Measurements from ENCODE around the gene DHRSX.
"Not testable (repeated sequence)": the region's sequence is repeated elsewhere in the genome, so short reads cannot be mapped to it uniquely, and the experiment has no call there.

Gene DHRSX

DNA sequence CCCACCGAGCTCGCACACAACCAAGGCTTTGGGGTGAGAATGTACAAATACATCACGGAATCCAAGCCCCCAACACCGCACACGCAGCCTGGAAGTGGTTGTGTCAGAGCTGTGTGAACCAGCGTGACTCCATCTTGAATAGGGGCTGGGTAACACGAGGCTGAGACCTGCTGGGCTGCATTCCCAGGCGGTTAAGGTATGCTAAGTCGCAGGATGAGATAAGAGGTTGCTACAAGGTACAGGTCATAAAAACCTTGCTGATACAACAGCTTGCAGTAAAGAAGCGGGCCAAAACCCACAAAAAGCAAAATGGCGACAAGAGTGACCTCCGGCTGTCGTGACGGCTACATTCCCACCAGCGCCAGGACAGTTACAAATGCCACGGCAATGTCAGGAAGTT is 258.4 kb downstream of the DHRSX start:
- DNase-seq, result no peak

DNA sequence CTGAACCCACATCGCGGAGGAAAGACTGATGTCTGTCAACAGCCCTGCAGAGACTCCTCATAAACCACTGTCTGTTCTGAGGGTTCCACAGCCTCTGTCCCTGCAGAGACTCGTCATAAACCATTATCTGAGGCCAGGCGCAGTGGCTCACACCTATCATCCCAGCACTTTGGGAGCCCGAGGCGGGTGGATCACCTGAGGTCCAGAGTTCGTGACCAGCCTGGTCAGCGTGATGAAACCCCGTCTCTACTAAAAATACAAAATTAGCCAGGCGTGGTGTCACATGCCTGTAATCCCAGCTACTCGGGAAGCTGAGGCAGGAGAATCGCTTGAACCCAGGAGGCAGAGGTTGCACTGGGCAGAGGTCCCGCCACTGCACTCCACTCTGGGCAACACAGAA is 259.3 kb downstream of the DHRSX start:
- DNase-seq, result not testable (repeated sequence)

DNA sequence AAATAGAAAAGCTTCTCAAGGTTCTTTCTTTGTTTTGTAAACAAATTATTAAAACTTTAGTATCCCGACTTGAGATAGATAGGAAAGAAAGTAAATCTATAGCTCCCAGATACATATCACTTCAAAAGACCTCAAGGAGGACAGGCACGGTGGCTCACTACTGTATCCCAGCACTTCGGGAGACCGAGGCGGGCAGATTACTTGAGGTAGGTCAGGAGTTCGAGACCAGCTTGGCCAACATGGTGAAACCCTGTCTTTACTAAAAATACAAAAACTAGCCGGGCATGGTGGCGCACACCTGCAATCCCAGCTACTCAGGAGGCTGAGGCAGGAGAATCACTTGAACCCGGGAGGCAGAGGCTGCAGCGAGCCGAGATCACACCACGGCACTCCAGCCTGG is 260.0 kb downstream of the DHRSX start:
- not testable (repeated sequence) for DNase-seq

DNA sequence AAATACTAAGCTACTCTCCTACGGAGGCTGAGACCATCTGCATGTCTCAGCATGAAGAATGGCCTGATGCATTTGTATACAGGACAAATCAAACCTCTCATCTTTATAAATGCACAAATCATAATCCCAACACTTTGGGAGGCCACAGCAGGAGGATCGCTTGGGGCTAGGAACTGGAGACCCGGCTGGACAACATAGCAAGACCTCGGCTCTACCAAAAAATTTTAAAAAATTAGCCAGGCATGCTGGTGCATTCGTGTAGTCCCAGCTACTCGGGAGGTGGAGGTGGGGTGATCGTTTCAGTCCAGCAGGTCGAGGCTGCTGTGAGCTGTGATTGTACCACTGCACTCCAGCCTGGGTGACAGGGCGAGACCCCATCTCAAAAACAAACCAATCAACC is 262.8 kb downstream of the DHRSX start:
- no peak for DNase-seq

DNA sequence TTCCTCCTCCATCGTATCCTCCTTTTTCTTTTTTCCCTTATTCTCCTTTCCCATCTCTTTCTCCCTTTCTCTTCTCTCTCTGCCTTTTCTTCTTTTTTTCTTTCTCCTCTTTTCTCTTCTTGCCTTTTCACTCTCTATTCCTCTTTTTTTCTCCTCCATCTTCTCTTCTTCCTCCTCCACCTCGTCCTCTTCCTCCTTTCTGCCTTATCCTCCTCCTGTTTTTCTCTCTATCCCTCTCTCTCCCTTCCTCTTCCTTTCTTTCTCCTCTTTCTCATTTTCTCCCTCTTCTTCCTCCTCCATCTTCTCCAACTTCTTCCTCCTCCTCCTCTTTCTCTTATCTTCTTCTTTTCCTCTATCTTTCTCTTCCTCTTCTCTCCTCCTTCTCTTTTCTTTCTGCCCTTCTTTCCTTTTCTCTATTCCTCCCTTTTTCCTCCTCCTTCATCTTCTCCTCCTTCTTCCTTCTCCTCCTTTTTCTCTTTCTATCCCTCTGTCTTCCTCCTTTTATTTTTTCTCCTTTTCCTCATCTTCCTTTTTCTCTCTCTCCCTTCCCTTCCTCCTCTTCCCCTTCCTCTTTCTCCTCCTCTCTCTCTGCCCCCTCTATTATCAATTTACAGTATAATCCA is 269.1 kb downstream of the DHRSX start:
- DNase-seq, result no peak

DNA sequence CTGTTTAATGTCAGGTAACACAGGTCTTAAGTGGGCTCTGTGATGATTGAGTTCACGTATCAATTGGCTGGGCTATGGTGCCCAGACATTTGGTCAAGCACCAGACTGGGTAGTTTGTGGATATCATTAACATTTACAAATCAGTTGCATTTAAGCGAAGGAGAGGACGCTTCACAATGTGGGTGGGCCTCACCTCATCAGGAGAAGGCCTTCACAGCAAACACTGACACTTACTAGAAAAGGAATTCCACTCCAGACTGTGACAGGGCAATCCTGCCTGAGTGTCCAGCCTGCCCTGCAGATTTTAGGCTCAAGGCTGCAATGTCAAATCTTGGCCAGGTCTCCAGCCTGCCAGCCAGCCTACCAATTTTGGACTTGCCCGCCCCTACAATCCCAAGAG is 270.3 kb downstream of the DHRSX start:
- no peak for DNase-seq

DNA sequence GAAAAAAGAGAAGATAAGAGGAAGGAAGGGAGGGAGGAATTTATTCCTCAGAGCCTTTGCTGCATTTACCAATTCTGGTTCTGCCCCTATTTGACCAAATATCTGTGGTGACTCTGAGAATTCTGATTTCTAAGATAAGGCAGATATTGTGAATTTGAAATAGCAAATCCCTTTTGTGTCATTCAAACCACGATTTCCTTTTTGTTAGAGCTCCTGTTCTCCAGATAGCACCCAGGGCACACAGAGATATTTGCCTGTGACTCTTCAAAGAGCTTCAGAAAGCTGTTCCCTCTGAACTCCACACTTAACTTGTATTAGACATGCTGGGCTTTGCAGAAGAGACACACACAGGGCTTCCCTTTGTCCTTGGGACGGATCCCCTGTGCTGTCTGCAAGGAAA is 272.2 kb downstream of the DHRSX start:
- DNase-seq, result no peak

DNA sequence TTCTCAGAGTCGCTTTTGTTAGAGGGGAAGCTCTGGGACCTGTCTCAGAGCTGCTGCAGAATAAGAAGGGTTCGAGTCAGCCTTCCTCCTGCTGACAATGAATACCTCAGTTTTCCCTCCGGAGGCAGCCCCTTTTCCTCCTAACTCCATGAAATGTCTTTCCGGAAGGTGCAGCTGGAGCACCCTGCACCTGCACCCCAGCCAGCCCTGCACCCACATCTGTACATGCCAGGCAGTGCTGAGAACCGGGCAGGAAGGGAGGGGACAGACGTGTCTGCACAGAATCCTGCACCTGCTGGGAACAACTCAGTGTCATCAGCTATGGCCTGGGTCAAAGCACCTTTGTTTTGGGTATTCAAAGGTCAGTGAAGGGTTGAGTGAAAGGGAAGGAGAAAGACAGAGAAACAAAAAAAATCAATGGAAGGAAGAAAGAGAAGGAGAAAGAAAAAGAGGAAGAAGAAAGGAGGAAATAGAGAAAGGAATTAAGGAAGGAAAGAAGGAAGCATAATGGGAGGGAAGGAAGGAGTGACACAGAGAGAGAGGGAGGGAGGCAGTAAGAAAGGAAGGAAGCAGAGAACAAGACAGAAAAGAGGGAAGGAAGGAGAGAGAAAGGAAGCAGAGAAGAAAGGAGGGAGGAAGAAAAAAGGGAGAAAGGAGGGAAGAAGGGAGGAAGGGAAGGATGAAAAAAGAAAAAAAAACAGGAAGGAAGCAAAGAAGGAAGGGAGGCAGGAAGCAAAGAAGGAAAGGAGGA is 273.7 kb downstream of the DHRSX start:
- DNase-seq, result no peak

DNA sequence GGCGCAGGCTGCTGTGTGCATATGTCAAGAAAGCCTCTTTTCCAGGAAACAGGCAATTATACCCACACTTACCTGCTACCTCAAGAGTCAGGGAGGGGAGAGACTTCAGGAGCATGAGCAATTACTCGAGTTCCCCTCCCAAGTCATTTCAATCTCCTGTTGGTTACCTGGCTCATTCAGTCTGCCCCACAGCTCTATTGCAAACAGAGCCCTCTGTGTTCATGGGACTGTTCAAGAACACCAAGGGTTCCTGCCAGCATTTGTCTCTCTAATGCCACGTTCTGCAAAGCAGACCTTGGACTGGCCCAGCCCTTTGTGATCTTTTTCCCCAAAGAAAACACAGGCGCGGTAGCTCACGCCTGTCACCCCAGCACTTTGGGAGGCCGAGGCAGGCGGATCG is 274.6 kb downstream of the DHRSX start:
- no peak for DNase-seq

DNA sequence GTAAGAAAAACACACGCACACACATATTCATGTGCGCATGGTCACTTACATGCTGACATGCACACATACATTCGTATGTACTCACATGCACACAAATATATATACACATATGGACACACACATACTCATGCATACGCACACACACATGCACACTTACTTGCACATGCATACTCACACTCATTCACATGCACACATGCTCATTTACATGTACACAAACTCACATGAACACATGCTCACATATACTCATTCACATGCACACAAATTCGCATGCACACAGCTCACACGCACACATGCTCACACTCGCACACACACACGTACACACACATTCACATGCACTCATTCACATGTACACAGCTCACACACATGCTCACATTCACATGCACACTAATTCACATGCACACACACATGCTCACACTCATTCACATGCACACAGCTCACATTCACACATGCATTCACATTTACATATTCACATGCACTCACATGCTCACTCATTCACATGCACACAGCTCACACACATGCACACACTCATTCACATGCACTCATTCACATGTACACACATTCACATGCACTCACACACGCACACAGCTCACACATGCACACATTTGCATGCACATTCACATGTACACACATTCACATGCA is 276.1 kb downstream of the DHRSX start:
- DNase-seq, result no peak

DNA sequence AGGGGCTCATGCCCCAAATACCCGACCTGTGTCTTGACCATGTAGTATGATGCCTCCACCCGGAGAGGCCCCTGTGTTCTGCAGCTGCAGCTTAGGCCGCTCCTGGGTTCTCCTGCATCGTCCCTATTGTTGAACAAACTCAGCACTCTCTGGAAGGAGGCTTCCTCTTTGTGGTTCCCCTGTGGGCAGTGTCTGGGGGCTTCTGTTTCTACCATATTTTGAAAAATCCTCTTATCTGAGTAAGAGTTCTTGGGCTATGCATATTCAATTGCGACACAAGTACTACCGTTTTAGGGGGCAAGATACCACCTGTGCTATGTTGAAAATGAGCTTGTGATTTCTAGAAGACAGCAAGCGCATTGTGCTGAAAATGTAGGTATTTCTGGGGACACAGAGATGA is 276.6 kb downstream of the DHRSX start:
- no peak for DNase-seq

DNA sequence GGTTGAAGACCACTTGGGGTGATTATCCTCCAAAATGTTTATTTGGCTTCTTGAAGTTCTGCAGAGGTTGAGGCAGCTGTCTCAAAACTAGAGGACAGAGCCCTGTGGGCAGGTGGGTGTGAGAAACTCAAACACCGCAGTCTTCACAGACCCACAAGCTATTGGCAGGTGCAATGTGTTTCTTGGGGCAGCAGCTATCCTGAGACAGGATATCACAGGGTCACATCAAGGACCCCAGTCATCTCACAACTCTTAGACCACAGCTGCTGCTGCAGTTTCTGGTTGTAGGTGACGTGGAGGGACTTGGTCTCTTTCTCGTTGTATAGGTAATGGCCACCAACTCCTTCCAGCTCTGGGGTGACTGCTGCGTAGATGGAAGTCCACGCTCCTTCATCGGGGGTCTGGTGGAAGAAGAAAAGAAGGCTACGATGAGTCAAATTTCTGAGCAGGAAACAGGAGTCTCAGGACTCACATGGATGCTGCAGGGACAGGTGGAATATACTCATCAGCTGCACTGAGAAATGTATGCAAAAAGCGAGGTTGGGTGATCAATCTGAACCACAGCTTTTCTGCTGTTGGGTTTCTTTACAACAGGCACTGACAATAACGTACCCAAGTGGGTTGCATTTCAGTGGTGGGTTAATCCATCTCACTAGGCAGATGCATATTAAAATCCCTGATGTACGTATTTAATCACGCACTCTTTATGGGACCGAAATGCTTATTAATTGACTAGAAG is 279.8 kb downstream of the DHRSX start:
- DNase-seq, result no peak

DNA sequence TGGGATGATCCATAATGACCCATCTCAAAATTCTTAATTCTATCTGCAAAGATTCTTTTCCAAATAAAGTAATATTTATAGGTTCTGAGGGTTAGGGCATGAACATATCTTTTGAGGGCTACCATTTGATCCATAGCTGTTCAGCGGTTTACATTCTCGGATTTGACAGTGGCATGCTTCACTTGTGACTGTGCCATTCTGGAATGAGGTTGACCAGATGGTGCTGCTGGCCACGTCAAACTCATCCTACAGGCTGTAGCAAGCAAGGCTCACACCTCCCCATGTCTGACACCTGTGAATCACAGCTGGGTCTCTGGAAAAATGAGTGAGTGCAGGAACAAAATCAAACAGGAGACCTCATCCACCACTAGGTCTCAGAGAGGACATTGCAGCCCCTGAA is 280.5 kb downstream of the DHRSX start:
- DNase-seq, result no peak

DNA sequence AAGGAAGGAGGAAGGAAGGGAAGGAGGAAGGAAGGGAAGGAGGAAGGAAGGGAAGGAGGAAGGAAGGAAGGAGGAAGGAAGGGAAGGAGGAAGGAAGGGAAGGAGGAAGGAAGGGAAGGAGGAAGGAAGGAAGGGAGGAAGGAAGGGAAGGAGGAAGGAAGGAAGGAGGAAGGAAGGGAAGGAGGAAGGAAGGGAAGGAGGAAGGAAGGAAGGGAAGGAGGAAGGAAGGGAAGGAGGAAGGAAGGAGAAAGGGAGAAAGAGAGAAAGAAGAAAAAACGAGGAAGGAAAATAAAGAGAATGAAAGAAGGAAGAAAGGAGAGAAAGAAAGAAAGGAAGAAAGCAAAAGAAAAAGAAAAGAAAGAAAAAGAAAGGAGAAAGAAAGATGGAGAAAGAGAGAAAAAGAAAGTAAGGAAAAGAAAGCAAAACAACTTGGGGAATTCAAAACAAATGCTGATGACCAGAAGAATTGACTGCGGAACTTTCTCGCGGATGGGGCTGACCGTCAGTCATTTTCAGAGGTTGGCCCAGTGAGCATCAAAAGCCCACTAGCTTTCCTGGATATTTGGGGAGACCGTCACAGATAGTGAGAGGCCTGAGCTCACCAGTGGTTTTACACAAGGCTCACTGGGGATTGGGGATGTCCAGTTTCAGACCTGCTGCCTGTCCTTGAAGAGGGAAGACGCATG is 286.5 kb downstream of the DHRSX start:
- DNase-seq, result not testable (repeated sequence)

DNA sequence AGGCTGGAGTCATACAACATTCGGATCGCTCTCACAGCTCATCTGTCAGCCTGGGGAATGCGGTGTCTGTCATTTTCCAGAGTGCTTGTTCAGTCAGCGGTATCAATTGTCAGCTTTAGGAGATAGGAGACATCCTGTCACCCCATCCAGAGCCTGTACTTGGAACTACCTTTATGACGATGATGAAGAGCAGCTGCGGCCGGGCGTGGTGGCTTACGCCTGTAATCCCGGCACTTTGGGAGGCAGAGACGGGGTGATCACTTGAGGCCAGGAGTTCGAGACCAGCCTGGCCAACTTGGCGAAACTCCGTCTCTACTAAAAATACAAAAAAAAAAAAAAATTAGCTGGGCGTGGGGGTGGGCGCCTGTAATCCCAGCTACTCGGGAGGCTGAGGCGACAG is 289.1 kb downstream of the DHRSX start:
- not testable (repeated sequence) for DNase-seq

DNA sequence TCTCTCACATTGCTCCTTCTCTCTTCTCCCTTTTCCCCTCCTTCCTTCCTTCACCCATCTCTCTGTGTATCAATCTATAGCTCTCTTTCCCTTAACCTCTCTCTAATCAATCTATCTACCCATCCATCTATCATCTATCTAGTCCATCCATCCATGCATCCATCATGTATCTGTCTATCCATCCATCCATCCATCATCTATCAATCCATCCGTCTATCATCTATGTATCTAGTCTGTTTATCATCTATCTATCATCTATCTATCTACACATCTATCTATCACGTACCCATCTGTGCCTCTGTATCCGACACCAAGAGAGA is 307.5 kb downstream of the DHRSX start:
- no peak for DNase-seq

DNA sequence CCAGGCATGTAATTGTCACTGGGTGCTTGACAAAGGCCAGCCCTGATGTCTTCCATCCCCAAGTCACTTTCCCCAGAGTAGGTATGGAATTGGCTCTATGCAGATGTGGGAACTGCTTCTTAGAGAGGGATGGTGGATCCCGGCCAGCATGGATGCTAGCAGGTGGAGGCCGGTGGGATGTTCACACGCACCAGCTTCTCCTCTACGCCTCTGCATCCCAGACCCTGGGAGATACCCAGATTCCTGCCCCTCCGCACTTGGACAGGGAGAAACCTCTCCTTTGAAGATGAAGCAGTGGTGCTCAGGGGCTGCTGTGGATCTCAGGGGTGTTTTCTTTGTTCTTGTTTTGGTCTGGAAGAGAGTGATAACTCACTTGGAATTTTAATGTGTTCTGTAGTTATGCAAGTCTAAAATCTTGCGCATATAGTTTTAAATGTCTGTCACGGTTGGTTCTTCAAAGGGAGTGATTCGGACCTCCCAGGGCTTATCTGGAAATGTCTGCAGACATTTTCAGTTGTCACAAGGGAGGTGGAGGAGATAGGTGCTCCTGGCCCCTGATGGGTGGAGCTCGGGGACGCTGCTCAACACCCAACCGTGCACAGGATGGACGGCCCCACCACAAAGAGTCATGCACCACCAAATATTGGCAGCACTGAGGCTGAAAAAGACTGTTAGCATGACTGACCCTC is 308.0 kb downstream of the DHRSX start:
- DNase-seq, result no peak

DNA sequence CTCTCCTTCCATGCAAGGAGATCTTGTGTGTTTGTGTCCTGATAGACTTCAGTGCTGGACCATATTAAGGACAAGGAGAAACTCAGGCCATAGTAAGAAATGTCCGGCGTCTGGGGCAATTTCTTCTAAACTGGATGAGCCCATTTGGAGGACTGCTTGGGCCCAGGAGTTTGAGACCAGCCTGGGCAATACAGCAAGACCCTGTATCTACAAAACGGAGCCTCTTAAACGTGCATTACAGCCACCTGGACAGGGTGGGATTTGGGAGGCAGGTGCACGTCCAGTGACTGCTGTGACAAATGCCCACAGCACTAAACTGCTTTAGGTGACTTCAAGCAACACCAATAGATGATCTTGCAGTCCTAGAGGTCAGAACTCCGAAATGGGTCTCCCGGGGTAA is 311.9 kb downstream of the DHRSX start:
- DNase-seq, result no peak

DNA sequence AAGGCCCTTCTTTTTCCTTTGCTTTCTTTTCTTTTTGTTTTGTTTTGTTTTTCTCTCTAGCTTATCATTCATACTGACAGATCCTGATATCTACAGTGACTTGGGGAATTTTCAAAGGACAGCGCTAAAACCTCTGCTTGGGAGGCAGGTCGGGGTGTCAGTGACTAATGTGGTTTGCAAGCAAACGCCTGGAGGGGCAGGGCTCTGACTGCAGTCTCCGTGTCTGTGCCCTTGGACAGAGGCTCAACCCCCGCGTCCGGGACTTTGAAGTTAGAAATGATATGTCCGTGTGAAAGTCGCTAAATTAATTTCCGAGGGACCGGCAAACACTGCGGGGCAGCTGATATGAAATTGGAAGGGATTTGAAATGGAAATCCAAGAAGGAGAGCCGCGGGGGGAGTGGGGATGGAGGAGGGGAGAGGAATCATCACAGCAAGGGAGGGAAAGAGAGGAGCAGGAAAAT is 312.4 kb downstream of the DHRSX start:
- no peak for DNase-seq

DNA sequence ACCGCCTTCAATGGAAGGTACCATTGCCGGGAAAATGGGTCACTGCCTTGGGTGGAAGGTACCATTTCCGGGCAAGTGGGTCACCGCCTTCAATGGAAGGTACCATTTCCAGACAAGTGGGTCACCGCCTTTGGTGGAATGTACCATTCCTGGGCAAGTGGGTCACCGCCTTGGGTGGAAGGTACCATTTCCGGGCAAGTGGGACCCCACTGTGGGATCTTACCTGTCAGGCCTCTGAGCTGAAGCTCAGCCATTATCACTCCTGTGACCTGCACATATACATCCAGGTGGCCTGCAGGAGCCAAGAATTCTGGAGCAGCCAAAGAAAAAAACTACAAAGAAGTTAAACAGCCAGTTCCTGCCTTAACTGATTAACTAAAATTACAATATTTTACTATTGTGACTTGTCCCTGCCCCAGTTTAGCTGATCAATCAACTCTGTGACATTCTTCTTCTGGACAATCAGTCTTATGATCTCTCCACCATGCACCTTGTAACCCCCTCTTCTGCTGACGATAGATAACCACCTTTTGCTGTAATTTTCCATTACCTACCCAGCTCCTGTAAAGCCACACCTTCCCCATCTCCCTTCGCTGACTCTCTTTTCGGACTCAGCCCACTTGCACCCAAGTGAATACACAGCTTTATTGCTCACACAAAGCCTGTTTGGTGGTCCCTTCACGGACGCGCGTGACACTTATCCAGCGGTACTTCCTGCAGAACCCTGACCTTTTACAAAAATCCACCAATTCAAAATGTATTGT is 313.2 kb downstream of the DHRSX start:
- DNase-seq, result no peak

DNA sequence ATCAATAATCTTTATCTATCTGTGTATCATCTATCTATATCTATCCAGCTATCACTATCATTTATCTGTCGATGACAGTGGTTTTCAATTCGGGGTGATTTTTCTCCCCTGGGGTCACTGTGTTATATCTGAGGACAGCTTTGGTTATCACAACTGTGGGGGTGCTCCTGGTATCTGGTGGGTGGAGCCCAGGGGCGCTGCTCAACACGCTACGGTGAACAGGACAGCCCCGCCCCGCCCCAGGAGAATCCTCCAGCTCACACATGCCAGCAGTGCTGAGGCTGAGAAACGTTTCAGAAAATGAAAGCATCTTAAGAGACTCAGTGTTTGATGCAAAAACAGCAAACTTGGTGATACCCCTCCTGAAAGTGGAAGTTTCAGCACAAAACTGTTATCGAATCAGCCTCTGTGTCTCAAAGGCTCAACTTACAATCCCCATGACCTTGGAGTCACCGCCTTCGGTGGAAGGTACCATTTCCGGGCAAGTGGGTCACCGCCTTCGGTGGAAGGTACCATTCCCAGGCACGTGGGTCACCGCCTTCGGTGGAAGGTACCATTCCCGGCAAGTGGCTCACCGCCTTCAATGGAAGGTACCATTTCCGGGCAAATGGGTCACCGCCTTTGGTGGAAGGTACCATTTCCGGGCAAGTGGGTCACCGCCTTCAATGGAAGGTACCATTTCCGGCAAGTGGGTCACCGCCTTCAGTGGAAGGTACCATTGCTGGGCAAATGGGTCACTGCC is 315.3 kb downstream of the DHRSX start:
- no peak for DNase-seq

All from CD4-positive, alpha-beta T cell treated with Interleukin-4 for 1 hour (primary cell).